ENCODE results near the gene PGK1. TPM values are rescaled to one million over a fixed set of nuclear protein-coding genes. Genes with fewer than 3 reads are reported as not detected.

The PGK1 gene
- polyA plus RNA-seq, 1 experiment, result 474 TPM

DNA sequence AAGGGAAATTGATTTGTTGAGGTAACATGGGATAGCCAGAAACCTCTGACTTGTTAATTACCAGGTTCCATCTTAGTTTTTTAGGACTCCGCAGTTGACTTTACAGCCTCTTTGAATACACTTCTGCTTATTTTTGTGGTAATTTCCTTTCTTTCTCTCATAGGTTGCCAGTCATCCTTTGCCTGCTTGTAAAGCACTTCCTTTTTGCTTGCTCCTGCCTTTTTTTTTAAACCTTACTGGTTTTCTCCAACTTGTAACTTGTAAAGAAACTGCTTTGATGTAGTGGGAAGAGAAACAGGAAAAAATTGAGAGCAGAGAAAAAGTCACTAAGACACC lies 2.6 kb downstream of the PGK1 start:
- POLR2A ChIA-PET, result no interaction called here
- no peak for DNase-seq (ENCODE audit: low read depth)
- CTCF ChIA-PET, result no interaction called here
- TF ChIP-seq, protein P1, sequence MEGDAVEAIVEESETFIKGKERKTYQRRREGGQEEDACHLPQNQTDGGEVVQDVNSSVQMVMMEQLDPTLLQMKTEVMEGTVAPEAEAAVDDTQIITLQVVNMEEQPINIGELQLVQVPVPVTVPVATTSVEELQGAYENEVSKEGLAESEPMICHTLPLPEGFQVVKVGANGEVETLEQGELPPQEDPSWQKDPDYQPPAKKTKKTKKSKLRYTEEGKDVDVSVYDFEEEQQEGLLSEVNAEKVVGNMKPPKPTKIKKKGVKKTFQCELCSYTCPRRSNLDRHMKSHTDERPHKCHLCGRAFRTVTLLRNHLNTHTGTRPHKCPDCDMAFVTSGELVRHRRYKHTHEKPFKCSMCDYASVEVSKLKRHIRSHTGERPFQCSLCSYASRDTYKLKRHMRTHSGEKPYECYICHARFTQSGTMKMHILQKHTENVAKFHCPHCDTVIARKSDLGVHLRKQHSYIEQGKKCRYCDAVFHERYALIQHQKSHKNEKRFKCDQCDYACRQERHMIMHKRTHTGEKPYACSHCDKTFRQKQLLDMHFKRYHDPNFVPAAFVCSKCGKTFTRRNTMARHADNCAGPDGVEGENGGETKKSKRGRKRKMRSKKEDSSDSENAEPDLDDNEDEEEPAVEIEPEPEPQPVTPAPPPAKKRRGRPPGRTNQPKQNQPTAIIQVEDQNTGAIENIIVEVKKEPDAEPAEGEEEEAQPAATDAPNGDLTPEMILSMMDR (IDR thresholded peaks at IDR 0.05; ENCODE audit: insufficient read depth, low read depth, low read length), result no peak
- peak overlapping the region; percentile 86 for H3K4me3 ChIP-seq (ENCODE audit: low read depth, low read length)
- peaks cover 1% of the 10 kb centered on the region; the same call in 1 of the 2 replicates for H3K36me3 ChIP-seq (ENCODE audit: control insufficient read depth, insufficient read depth, low read length)
- H3K27me3 ChIP-seq (ENCODE audit: control insufficient read depth, insufficient read depth, low read length), result no peaks in the 10 kb centered on the region

- TF ChIP-seq, protein P1 (IDR thresholded peaks at IDR 0.05; ENCODE audit: insufficient read depth, low read depth, low read length), result no peak
- ChIA-PET CTCF (interaction anchor here (0.7 kb wide), 1 partner anchor 16 kb away, joined by 3 read pairs; no protein-coding TSS in a partner anchor), POLR2A (interaction anchor here (0.6 kb wide), 1 partner anchor 255 kb away, joined by 3 read pairs; no protein-coding TSS in a partner anchor)
- DNase-seq (ENCODE audit: low read depth), result no peak
- H3K27me3 ChIP-seq (ENCODE audit: control insufficient read depth, insufficient read depth, low read length), result no peaks in the 10 kb centered on the region
- H3K4me3 ChIP-seq (ENCODE audit: low read depth, low read length), result no peak overlapping the region
- peaks cover 5% of the 10 kb centered on the region for H3K36me3 ChIP-seq (ENCODE audit: control insufficient read depth, insufficient read depth, low read length)
These were observed 5.4 kb downstream of the PGK1 start for GRCh38 chrX:78109458-78109857.

DNA sequence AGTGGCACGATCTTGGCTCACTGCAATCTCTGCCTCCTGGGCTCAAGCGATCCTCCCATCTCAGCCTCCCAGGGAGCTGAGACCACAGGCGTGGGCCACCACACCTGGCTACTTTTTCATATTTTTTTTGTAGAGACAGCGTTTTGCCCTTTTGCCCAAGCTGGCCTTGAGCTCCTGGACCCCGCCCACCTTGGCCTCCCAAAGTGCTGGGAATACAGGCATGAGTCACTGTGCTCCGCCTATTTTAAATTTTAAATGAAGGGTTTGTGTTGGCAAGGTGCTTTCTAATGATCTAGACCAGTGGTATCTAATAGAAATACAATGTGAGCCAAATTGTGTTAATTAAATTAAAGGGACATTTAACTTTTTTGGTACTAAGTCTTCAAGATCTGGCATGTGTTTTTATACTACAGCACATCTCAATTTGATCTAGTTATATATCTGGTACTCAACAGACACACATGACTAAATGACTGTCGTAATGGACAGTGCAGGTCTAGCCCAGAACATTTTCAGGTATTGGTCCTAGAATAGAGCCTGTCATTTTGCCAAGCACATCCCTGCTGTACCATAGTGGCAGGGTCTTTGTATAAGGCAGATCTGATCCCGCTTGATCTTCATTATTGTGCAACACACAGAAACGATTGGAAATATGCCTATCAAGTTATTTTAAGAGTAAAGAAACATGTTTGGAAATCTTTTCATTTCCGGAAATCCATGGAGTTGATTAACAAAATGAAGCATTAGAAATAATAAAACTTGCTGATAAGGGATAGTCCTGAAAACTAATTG lies 7.3 kb downstream of the PGK1 start:
- DNase-seq (ENCODE audit: low read depth), result no peak
- ChIA-PET POLR2A (no interaction called here), CTCF (no interaction called here)
- TF ChIP-seq, protein P1 (IDR thresholded peaks at IDR 0.05; ENCODE audit: insufficient read depth, low read depth, low read length), result no peak
- Histone ChIP-seq H3K27me3 (ENCODE audit: control insufficient read depth, insufficient read depth, low read length) (no peaks in the 10 kb centered on the region), H3K4me3 (ENCODE audit: low read depth, low read length) (no peak overlapping the region), H3K36me3 (ENCODE audit: control insufficient read depth, insufficient read depth, low read length) (peaks cover 11% of the 10 kb centered on the region)

GRCh38 chrX:78116365-78116764 lies 12.3 kb downstream of the PGK1 start:
- H3K4me3 ChIP-seq (ENCODE audit: low read depth, low read length), result no peak overlapping the region
- peaks cover 24% of the 10 kb centered on the region for H3K36me3 ChIP-seq (ENCODE audit: control insufficient read depth, insufficient read depth, low read length)
- DNase-seq (ENCODE audit: low read depth), result no peak
- ChIA-PET POLR2A (interaction anchor here (0.6 kb wide), 1 partner anchor 9 kb away, joined by 3 read pairs; no protein-coding TSS in a partner anchor), CTCF (interaction anchor here (1.3 kb wide), 1 partner anchor 9 kb away, joined by 7 read pairs; no protein-coding TSS in a partner anchor)
- TF ChIP-seq, protein P1 (IDR thresholded peaks at IDR 0.05; ENCODE audit: insufficient read depth, low read depth, low read length), result no peak
- H3K27me3 ChIP-seq (ENCODE audit: control insufficient read depth, insufficient read depth, low read length), result no peaks in the 10 kb centered on the region

DNA sequence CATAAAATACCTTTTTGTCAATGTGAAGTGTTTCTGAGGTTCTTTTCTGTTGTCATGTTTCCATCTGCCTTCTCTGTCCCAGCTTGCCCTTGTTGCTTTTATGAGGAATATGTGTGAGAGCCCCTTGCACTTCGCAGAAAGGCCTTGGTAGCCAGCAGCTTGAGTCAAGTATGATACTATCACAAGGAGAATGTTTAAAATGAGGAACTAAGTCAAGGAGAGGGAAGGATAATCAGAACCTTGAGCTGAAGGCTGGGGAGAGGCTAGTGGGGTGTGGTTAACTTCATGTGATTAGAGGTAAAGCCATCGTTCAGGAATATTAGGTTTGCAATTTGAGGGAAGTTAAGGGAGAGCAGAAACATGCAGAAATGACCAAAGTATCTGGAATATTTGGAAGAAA lies 12.7 kb downstream of the PGK1 start:
- peaks cover 24% of the 10 kb centered on the region for H3K36me3 ChIP-seq (ENCODE audit: control insufficient read depth, insufficient read depth, low read length)
- H3K4me3 ChIP-seq (ENCODE audit: low read depth, low read length), result no peak overlapping the region
- POLR2A ChIA-PET, result interaction anchor here (0.6 kb wide), 1 partner anchor 10 kb away, joined by 3 read pairs; no protein-coding TSS in a partner anchor
- TF ChIP-seq, protein P1 (IDR thresholded peaks at IDR 0.05; ENCODE audit: insufficient read depth, low read depth, low read length), result no peak
- CTCF ChIA-PET, result interaction anchor here (1.3 kb wide), 1 partner anchor 9 kb away, joined by 7 read pairs; no protein-coding TSS in a partner anchor
- no peak for DNase-seq (ENCODE audit: low read depth)
- no peaks in the 10 kb centered on the region for H3K27me3 ChIP-seq (ENCODE audit: control insufficient read depth, insufficient read depth, low read length)

Measured in BJ (cell line).